GM19438 (cell line): ENCODE results near the gene PSMD4.
"Not testable (repeated sequence)": the region's sequence is repeated elsewhere in the genome, so short reads cannot be mapped to it uniquely, and the experiment has no call there.

Experiments
- ATAC-seq: cut with Tn5 transposase; IDR thresholded peaks from one replicate; pipeline ENCODE4 v1.9.1; 2021; ENCODE audit warnings: low read depth; ENCODE audit not compliant: unreplicated experiment

PSMD4 gene

DNA sequence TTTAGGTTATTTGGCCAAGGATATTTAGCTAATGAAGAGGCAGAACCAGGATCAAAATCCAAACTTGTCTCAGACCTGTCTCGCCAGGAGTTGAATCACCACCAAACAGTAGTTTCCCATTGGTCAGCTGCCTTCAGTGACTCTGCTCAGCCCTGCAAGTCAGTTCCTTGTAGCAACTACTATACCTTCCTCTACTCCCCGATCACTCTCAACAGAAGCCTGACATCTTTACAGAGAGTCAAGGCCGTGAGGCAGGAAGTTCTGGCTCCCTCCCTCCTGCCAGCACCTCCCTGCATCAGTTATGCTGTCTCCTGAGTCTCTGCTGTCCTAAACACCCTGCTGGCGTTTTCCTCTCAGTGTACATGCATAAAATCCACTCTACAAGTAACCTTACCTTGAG, 13.2 kb downstream of the PSMD4 start:
- no peak for ATAC-seq

DNA sequence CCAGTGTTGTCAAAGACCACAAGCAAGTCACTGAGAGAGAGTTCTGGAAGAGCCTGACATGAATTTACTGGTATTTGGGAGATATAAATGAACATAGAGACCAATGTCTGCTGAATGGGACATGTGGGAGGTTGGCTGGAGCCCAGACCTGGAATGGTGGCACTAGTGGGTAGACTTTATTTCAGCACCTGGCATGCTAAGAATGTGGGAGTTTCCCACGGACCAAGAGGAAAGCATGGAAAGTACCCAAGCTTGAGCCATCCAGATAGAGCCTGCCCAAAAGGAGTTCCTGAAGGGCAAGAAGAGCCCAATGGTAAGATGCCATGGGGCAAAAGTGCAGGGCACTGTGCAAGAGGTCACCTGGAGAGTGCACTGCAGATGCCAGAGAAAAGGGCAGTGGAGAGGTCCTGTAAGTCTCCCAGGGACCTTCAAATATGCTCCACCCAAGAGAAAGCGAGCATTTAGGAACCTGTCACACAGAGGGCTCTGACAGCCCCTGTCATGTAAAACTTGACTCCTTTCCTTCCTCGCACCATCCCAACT, 19.5 kb downstream of the PSMD4 start:
- no peak for ATAC-seq

DNA sequence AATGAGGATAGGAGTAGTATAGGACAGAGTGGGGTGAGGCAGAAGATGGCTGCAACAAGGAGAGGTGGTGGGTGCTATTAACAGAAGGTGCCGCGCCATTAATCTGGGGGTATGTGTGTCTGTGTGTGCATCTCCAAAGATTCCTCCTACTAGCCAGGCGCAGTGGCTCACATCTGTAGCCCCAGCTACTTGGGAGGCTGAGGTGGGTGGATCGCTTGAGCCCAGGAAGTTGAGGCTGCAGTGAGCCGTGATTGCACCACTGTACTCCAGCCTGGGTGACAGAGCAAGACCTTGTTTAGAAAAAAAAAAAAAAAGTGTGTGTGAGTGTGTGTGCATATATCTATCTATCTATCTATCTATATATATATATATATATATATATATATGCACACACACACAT, 20.8 kb downstream of the PSMD4 start:
- ATAC-seq = not testable (repeated sequence)

GRCh38 chr1:151277249-151277648, 22.7 kb downstream of the PSMD4 start:
- ATAC-seq = no peak

DNA sequence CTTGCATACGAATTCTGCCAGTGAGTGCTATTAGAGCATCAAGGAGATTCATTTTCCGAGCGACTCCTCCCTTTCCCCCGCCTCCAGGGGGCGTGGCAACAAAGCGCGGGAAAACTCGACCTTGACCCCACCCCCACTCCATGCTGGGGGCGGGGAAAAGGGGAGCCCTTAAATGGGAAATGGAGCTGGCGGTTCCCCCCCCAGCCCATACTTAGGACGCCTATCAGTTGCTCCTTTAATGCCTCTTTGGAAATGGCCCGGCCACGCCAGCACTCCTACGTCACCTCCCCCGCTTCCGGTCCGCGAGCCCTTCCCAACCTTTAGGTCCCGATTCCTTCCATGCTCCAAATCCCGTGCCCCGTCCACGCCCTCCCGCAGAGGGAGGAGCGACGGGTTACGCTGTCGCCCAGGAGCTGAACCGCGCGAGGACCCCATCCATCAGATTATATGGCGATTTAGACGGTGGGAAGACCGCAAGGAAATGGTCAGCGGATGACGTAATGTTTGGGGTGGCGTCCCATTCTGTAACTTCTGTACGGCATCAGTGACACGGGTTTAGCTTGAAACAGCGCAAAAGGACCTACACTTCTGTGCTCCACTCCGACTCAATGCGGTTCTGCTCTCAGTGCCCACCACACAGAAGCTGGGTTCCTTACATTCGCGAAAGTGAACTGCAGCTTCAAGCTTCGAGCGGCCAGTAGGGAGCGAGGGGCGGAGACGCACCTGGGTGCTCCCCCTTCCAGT, 26.9 kb downstream of the PSMD4 start:
- ATAC-seq = peak; percentile 44

GRCh38 chr1:151281969-151282882, 27.7 kb downstream of the PSMD4 start, which contains the start of gene ZNF687:
Gene ZNF687, plus strand, starts transcription at chr1:151282299. Its CDS starts 3,993 bp downstream, at chr1:151286292.
- peak; percentile 81 for ATAC-seq

- ATAC-seq = no peak
These were observed 28.6 kb downstream of the PSMD4 start for GRCh38 chr1:151282883-151283725.

DNA sequence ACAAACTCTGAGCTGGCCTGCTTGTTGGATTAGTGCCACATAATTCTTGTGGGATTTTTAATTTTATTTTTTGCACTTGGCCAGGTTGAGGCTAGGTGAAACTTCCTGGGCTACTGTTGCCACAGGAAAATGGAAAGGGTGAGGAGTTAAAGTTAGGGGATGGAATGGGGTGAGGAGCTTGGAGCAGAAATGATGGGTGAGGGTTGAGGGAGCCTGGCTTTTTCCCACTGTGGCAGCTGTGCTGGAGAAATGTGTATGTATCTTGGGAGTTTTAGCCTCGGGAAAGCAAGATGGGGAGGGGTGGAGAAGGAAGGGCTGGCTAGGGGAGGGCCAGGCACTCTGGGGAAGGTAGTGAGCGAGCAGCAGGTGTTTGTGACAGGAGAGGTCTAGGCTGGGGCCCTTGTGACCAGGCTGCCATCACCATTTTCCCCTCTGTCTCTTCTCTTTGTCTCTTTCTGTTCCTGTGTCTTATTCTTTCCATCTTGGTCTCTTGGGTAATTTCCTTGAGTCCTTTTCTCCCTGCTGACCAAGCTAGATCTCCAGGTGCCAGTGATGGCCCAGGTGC, 29.6 kb downstream of the PSMD4 start:
- ATAC-seq = no peak

GRCh38 chr1:151286619-151287340, 32.2 kb downstream of the PSMD4 start:
- no peak for ATAC-seq

- ATAC-seq = no peak
These were observed 32.8 kb downstream of the PSMD4 start for GRCh38 chr1:151287341-151287699.

GRCh38 chr1:151287767-151288500, 33.4 kb downstream of the PSMD4 start:
- ATAC-seq = no peak

DNA sequence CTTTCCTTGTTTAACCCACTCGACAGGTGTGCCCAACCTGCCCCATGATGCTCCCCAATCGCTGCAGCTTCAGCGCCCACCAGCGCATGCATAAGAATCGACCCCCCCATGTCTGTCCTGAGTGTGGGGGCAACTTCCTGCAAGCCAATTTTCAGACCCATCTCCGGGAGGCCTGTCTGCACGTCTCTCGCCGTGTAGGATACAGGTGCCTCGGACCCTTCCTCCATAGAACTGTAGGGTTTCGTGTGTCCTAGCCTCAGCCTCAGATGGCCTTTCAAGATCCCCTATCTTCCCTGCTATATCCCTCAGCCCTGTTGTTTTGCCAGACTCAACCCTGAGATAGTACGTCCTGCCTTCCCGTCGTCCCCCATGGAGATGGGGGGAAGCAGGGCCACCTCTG, 34.0 kb downstream of the PSMD4 start:
- ATAC-seq = no peak

DNA sequence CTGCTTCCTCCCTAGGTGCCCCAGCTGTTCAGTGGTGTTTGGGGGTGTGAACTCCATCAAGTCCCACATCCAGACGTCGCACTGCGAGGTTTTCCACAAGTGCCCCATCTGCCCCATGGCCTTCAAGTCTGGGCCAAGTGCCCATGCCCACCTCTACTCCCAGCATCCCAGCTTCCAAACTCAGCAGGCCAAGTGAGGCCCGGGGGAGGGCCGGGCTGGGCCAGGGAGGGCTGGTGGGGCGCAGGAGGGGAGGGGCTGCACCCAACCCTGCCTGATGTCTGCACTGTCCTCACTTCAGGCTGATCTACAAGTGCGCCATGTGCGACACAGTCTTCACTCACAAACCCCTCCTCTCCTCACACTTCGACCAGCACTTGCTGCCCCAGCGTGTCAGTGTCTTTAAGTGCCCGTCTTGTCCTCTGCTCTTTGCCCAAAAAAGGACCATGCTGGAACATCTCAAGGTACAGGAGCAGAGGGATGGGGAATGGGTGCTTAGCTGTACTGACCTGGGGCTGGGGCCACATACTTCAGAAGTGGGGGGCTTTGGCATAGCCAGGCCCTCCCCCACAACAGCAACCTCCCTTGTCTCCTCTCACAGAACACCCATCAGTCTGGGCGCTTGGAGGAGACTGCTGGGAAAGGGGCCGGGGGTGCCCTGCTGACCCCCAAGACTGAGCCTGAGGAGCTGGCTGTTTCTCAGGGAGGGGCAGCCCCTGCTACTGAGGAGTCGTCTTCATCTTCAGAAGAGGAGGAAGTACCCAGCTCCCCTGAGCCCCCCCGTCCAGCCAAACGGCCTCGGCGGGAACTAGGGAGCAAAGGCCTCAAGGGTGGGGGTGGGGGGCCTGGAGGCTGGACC, 34.8 kb downstream of the PSMD4 start:
- ATAC-seq = no peak

DNA sequence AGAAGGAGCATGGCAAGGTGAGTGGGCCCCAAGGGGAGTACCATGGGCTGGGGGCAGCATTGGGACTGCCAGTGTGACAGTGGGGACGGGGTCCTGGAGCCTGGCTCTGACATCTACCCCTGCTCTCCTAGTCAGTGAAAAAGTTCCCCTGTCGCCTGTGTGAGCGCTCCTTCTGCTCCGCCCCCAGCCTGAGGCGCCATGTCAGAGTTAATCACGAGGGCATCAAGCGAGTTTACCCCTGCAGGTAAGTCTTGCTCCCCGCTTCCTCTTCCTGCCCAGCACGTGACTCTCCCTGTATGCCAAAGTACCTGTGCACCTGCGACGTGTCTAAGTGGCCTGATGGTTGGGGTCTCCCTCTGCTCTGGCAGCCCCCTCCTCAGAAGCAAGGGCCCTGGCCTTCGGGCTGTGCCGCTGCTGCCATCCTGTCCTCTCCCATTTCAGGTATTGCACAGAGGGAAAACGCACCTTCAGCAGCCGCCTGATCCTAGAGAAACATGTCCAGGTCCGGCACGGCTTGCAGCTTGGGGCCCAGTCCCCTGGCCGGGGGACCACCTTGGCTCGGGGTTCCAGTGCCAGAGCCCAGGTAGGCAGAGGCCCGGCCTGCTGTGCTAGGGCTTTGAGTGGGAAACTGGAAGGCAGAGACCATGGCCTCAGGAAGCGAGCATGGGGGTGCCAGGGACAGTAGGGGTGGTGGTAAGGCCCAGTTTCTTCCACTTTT, 35.6 kb downstream of the PSMD4 start:
- no peak for ATAC-seq

DNA sequence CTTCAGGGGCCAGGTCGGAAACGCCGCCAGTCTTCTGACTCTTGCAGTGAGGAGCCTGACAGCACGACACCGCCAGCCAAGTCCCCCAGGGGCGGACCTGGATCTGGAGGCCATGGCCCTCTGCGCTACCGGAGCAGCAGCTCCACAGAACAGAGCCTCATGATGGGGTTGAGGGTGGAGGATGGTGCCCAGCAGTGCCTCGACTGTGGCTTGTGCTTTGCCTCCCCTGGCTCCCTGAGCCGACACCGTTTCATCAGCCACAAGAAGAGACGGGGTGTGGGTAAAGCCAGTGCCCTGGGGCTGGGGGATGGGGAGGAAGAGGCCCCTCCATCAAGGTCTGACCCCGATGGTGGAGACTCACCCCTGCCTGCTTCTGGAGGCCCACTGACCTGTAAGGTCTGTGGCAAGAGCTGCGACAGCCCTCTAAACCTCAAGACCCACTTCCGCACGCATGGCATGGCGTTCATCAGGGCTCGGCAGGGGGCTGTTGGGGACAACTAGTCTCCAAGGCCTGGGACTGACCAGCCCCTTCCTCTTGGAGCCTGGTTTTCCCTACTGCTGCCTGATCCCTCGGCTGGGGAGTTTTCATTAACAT, 36.3 kb downstream of the PSMD4 start:
- no peak for ATAC-seq

DNA sequence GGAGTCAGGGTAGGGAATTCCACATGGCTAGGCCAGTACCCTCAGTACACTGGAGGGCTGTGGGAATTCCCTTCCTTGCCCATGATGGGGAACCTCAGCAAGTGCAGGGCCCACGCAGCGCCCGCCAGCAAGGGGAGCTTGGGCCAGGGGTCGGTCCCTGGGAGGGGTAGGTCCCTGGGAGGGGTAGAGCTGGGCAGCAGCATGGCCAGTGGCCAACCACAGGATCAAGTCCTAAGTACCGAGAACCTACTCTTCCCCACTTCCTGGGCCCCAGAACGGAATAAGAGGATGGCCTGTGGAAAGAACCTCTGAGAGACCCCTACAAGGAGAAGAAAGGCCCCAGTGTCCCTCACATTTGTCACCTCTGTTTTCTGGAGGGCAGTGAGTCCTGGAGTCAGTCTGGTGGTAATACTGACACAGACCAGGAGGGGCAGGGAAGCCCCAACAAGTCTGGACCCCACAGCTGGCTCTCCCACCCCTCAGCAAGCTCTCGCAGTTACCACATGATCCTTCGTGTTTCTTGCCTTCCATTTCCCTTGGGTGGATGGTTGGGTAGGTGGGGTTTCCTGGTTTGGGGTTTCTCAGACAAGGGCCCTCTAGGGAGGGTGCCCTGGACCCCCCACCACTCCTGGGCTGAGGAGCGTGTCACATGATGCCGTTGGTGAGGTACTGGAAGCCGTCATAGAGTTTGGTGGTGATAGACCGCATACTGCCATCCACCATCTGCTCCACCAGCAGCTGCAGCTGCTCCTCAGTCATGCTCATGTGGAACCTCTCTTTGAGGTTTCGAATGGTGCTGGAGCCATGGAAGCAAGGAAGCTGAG, 37.9 kb downstream of the PSMD4 start:
- ATAC-seq = no peak
